ENCODE measurements around the gene NANS. TPM values are rescaled to one million over a fixed set of nuclear protein-coding genes. Genes with fewer than 3 reads are reported as not detected.
A peak's percentile ranks its signal among the peaks of the same experiment; 100 is the strongest.

The NANS gene
- total and polyA plus RNA-seq, 2 of the 13 experiments (the other 11 are each of a cell fraction or from before 2014, with no cell fraction given), result 86.9 to 203 TPM

GRCh38 chr9:98056269-98057137, at the start of gene NANS (continued):
- TF ChIP-seq ZNF746 (CRISPR knock-in tag; IDR thresholded peaks at IDR 0.05) (no peak), MEF2D (CRISPR knock-in tag; IDR thresholded peaks at IDR 0.05) (no peak; the same call in 1 of the 2 replicates), YY1 (IDR thresholded peaks at IDR 0.05; ENCODE audit: insufficient read depth, insufficient replicate concordance, low read depth, low read length) (peak; percentile 52), SKI (IDR thresholded peaks at IDR 0.05; ENCODE audit: partially characterized antibody) (peak; percentile 19), ZNF30 (CRISPR knock-in tag; IDR thresholded peaks at IDR 0.05) (no peak), TAF15 (IDR thresholded peaks at IDR 0.05; ENCODE audit: low read depth, low read length, poor library complexity, severe bottlenecking) (no peak), ATAD3A (CRISPR knock-in tag; IDR thresholded peaks at IDR 0.05) (no peak), POLR2AphosphoS5 (IDR thresholded peaks at IDR 0.05; ENCODE audit: low read depth, low read length) (peak; percentile 86), MTA1 (CRISPR knock-in tag; IDR thresholded peaks at IDR 0.05; ENCODE audit: borderline replicate concordance) (peak; percentile 83; the same call in 1 of the 2 replicates), ZMYM3 (CRISPR knock-in tag; IDR thresholded peaks at IDR 0.05) (no peak; the same call in 1 of the 2 replicates), EED (CRISPR knock-in tag; IDR thresholded peaks at IDR 0.05) (no peak; the same call in 1 of the 2 replicates), JUN (CRISPR knock-in tag; IDR thresholded peaks at IDR 0.05) (no peak), ZNF773 (CRISPR knock-in tag; IDR thresholded peaks at IDR 0.05; ENCODE audit: borderline replicate concordance) (peak; percentile 66; the same call in 1 of the 2 replicates), KLF13 (CRISPR knock-in tag; IDR thresholded peaks at IDR 0.05) (no peak), SP2 (CRISPR knock-in tag; IDR thresholded peaks at IDR 0.05) (peak; percentile 76), MXD1 (CRISPR knock-in tag; IDR thresholded peaks at IDR 0.05) (peak; percentile 86), ZNF775 (CRISPR knock-in tag; IDR thresholded peaks at IDR 0.05; ENCODE audit: borderline replicate concordance) (no peak), U2AF2 (IDR thresholded peaks at IDR 0.05; ENCODE audit: low read depth, low read length) (no peak), SALL2 (CRISPR knock-in tag; IDR thresholded peaks at IDR 0.05) (peak; percentile 54; the same call in 1 of the 2 replicates), ZNF232 (CRISPR knock-in tag; IDR thresholded peaks at IDR 0.05; ENCODE audit: borderline replicate concordance) (no peak), ZFP36L2 (CRISPR knock-in tag; IDR thresholded peaks at IDR 0.05) (no peak), ZNF550 (CRISPR knock-in tag; IDR thresholded peaks at IDR 0.05; ENCODE audit: borderline replicate concordance) (no peak), NFE2 (CRISPR knock-in tag; IDR thresholded peaks at IDR 0.05) (no peak), ZBTB38 (CRISPR knock-in tag; IDR thresholded peaks at IDR 0.05) (peak; percentile 70), PTBP1 (IDR thresholded peaks at IDR 0.05; ENCODE audit: low read depth, low read length, poor library complexity, severe bottlenecking) (no peak), ZNF33A (CRISPR knock-in tag; IDR thresholded peaks at IDR 0.05; ENCODE audit: borderline replicate concordance) (no peak), ZNF235 (CRISPR knock-in tag; IDR thresholded peaks at IDR 0.05; ENCODE audit: borderline replicate concordance) (0 out of 2 replicates have a peak, but pooled peaks have one; percentile 45), ZNF337 (CRISPR knock-in tag; IDR thresholded peaks at IDR 0.05; ENCODE audit: borderline replicate concordance, low read depth) (no peak), HNRNPL (IDR thresholded peaks at IDR 0.05; ENCODE audit: low read depth, low read length) (no peak), BCL3 (CRISPR knock-in tag; IDR thresholded peaks at IDR 0.05) (peak; percentile 72; the same call in 1 of the 2 replicates), KMT2A (CRISPR knock-in tag; IDR thresholded peaks at IDR 0.05) (peak; percentile 74)

Data from HepG2 (cell line).